Measurements from ENCODE around the gene NIPA2. TPM values are rescaled to one million over a fixed set of nuclear protein-coding genes. Genes with fewer than 3 reads are reported as not detected.

The NIPA2 gene
- total RNA-seq, 4 donors from 2014 or later: 22.5 to 36.4 (median 35.2) TPM

GRCh38 chr15:22867886-22868285, 29.4 kb downstream of the NIPA2 start:
- no peak for DNase-seq (ENCODE audit: low spot score in 2 of 2)
- H3K27me3 ChIP-seq: no peaks in the 10 kb centered on the region
- H3K4me1 ChIP-seq: no peaks in the 10 kb centered on the region
- no peaks in the 10 kb centered on the region for H3K9me3 ChIP-seq
- peaks cover 89% of the 10 kb centered on the region for H3K36me3 ChIP-seq
- TF ChIP-seq EP300 (IDR thresholded peaks at IDR 0.05): no peak
- no peak for TF ChIP-seq POLR2AphosphoS5 (IDR thresholded peaks at IDR 0.05)
- TF ChIP-seq CTCF (IDR thresholded peaks at IDR 0.05): no peak
- no peak for TF ChIP-seq POLR2A (IDR thresholded peaks at IDR 0.05)
- no peak overlapping the region for H3K4me3 ChIP-seq
- 66% methylated on average over 6 of the region's 6 CpGs for whole genome bisulfite sequencing
- no peak overlapping the region for H3K27ac ChIP-seq

GRCh38 chr15:22868495-22868894, 30.0 kb downstream of the NIPA2 start:
- WGBS: 34% methylated on average over 4 of the region's 4 CpGs
- Histone ChIP-seq H3K27ac (no peak overlapping the region), H3K27me3 (no peaks in the 10 kb centered on the region), H3K36me3 (peaks cover 91% of the 10 kb centered on the region), H3K4me3 (no peak overlapping the region), H3K4me1 (no peaks in the 10 kb centered on the region), H3K9me3 (no peaks in the 10 kb centered on the region)
- DNase-seq (ENCODE audit: low spot score in 2 of 2): no peak
- TF ChIP-seq POLR2AphosphoS5 (IDR thresholded peaks at IDR 0.05) (no peak), POLR2A (IDR thresholded peaks at IDR 0.05) (no peak), EP300 (IDR thresholded peaks at IDR 0.05) (no peak), CTCF (IDR thresholded peaks at IDR 0.05) (no peak)

DNA sequence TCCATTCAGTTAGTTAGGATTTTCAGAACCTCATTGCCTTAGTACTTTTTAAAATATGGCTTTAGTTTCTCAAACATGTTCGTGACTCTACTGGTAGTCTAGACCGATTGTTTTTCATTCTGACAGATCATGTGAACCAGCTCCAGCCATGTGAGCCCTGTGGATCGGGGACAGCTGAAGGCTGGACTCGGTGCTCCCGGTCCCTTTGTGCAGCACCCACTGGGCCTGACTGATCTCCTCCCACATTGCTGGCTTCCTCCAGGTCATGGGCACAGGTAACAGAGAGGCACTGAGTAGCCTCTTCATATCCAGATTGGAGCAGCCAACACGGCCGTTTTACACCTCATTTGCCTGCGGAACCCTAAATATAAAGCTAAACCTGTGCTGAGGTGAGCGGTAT, 30.5 kb downstream of the NIPA2 start:
- no peak overlapping the region for H3K4me3 ChIP-seq
- H3K4me1 ChIP-seq: no peaks in the 10 kb centered on the region
- no peak overlapping the region for H3K27ac ChIP-seq
- 84% methylated on average over 9 of the region's 9 CpGs for WGBS
- peaks cover 92% of the 10 kb centered on the region for H3K36me3 ChIP-seq
- TF ChIP-seq POLR2A (IDR thresholded peaks at IDR 0.05) (no peak), CTCF (IDR thresholded peaks at IDR 0.05) (no peak), EP300 (IDR thresholded peaks at IDR 0.05) (no peak), POLR2AphosphoS5 (IDR thresholded peaks at IDR 0.05) (no peak)
- no peaks in the 10 kb centered on the region for H3K9me3 ChIP-seq
- DNase-seq (ENCODE audit: low spot score in 2 of 2): no peak
- H3K27me3 ChIP-seq: no peaks in the 10 kb centered on the region

DNA sequence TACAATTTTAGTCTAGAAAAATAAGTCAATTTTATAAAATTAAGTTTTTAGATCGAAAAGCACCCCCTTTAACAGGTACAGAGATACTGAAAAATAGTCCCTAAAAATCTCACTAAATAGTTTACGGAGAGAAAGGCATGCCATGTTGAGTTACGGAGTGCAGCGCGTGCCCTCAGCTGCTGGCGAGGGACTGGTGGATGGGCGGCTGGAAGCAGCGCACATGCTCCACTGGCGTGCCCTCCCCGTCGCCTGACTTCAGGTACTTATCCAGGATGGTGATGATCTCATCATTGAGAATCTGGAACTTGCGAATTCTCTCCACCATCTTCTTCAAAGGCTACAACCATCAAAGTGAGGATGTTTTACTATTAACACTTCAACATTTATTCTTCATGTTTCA, 31.4 kb downstream of the NIPA2 start:
- H3K36me3 ChIP-seq: peaks cover 93% of the 10 kb centered on the region
- 94% methylated on average over 12 of the region's 12 CpGs for WGBS
- H3K27me3 ChIP-seq: no peaks in the 10 kb centered on the region
- no peak overlapping the region for H3K27ac ChIP-seq
- TF ChIP-seq POLR2A (IDR thresholded peaks at IDR 0.05) (no peak), POLR2AphosphoS5 (IDR thresholded peaks at IDR 0.05) (no peak), CTCF (IDR thresholded peaks at IDR 0.05) (no peak)
- H3K4me3 ChIP-seq: no peak overlapping the region
- no peaks in the 10 kb centered on the region for H3K4me1 ChIP-seq
- DNase-seq (ENCODE audit: low spot score in 2 of 2): no peak
- H3K9me3 ChIP-seq: no peaks in the 10 kb centered on the region

DNA sequence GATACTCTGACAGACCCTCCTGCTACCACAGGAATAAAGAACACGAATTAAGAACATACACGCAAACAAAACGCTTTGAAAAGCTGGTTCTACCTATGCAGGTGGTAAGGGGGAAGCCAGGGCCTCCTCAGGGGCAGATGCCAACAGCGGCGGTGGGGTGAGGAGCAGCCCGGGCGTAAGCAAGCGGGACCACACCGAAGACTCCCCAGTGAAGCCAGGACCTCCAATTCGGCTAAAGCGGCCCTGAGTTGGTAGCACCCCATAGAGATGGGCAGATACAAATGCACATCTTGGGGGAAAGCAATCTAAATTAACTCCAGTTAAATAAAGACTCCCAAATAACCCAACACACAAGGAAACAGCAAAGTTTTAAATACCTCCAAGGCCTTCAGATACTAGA, 32.4 kb downstream of the NIPA2 start:
- H3K27ac ChIP-seq: no peak overlapping the region
- H3K4me3 ChIP-seq: no peak overlapping the region
- TF ChIP-seq POLR2A (IDR thresholded peaks at IDR 0.05) (no peak), POLR2AphosphoS5 (IDR thresholded peaks at IDR 0.05) (no peak), EP300 (IDR thresholded peaks at IDR 0.05) (no peak), CTCF (IDR thresholded peaks at IDR 0.05) (no peak)
- 96% methylated on average over 11 of the region's 11 CpGs for WGBS
- no peaks in the 10 kb centered on the region for H3K27me3 ChIP-seq
- H3K36me3 ChIP-seq: peaks cover 93% of the 10 kb centered on the region
- H3K4me1 ChIP-seq: no peaks in the 10 kb centered on the region
- no peak for DNase-seq (ENCODE audit: low spot score in 2 of 2)
- no peaks in the 10 kb centered on the region for H3K9me3 ChIP-seq

Measured in suprapubic skin (tissue), 4 donors.